ENCODE measurements around the gene KIAA0825.

DNA sequence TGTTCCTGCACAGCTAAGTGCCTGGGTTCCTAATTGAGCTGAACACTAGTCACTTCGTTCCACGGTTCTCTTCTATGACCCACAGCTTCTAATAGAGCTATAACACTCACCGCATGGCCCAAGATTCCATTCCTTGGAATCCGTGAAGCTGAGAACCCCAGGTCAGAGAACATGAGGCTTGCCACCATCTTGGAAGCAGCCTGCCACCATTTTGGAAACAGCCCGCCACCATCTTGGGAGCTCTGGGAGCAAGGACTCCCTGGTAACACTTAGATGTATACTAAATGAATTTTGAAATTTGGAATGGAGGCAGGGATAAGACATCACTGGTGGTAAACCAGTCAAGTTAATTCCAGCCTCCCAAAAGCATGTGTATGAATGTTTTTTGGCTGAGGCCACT lies 60.4 kb downstream of the KIAA0825 start:
- TF ChIP-seq, protein P1, sequence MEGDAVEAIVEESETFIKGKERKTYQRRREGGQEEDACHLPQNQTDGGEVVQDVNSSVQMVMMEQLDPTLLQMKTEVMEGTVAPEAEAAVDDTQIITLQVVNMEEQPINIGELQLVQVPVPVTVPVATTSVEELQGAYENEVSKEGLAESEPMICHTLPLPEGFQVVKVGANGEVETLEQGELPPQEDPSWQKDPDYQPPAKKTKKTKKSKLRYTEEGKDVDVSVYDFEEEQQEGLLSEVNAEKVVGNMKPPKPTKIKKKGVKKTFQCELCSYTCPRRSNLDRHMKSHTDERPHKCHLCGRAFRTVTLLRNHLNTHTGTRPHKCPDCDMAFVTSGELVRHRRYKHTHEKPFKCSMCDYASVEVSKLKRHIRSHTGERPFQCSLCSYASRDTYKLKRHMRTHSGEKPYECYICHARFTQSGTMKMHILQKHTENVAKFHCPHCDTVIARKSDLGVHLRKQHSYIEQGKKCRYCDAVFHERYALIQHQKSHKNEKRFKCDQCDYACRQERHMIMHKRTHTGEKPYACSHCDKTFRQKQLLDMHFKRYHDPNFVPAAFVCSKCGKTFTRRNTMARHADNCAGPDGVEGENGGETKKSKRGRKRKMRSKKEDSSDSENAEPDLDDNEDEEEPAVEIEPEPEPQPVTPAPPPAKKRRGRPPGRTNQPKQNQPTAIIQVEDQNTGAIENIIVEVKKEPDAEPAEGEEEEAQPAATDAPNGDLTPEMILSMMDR (IDR thresholded peaks at IDR 0.05), result no peak
- no peak for TF ChIP-seq EP300 (IDR thresholded peaks at IDR 0.05)
- no peak for TF ChIP-seq POLR2AphosphoS5 (IDR thresholded peaks at IDR 0.05)
- no peak for TF ChIP-seq POLR2A (IDR thresholded peaks at IDR 0.05)
